Measurements from ENCODE around the gene NSFL1C.
"Not testable (repeated sequence)": the region's sequence is repeated elsewhere in the genome, so short reads cannot be mapped to it uniquely, and the experiment has no call there.

Gene NSFL1C

GRCh38 chr20:1466211-1467081 is at the start of gene NSFL1C:
TSS of gene NSFL1C (minus strand) at chr20:1466849. CDS start at chr20:1466824, 25 bp downstream.
- DNase-seq, result peak; percentile 83 to 93

DNA sequence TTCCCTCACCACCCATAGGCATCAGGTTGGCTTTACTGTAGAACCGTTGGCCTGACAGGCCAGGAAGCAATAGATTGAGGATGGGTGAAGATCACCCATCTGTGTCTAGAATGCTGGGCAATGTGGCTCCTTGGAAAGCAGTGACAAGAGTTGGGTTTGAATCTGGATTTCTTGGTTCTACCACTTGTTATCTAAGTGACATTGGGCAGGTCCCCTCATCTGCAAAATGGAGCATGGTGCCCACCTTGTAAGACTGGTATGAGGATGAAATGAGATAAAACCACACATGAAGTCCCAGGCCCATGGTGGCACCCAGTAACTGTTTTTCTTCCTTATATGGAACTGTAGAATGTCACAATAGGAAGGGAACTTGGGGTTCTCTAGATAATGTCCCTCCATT is 47.2 kb upstream of the NSFL1C start:
- DNase-seq, result no peak

GRCh38 chr20:1509237-1509636 is 42.6 kb upstream of the NSFL1C start:
- peak in 1 of 2 donors; percentile 31 for DNase-seq

GRCh38 chr20:1508574-1508973 is 41.9 kb upstream of the NSFL1C start:
- DNase-seq, result no peak

GRCh38 chr20:1507276-1507675 is 40.6 kb upstream of the NSFL1C start:
- DNase-seq, result no peak

DNA sequence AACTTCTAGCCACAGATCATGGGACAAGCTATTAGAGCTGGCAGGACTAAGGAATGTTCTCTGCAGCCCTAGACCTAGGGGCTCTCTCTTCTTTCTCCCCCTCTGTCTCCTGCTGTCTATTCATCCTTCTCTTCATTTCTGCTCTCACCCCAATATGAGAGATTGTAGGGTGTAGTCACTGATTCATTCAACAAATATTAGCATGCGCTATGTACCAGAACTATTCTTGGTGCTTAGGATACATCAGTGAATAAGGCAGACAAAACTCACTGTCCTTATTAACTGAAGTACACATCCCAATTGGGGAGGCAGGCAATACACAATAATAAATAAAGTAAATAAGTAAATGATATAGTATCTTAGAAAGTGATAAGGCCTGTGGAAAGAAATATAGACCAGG is 39.2 kb upstream of the NSFL1C start:
- no peak for DNase-seq

DNA sequence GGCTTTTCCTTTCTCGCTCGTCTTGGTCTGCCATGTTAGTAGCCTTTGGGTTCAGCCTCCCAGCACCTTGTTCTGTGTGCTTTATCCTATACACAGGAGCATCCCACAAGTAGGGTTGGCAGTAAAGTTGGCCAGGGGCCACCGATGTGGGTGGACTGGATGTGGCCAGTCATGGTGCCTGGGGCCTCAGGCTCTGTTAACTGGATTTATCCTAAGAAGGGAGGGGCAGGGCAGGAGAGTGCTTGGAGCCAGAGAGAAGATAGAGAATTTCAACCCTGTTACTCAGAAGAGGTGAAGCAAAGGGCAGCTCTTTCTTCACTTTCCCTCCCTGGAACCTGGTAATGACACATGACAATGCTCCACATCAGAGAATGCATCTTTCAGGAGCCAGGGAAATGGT is 38.7 kb upstream of the NSFL1C start:
- DNase-seq, result no peak

- peak; percentile 49 to 84 for DNase-seq
Measured at GRCh38 chr20:1503564-1504227, 37.0 kb upstream of the NSFL1C start.

- DNase-seq, result no peak
Measured at GRCh38 chr20:1500496-1500895, 33.8 kb upstream of the NSFL1C start.

GRCh38 chr20:1499528-1500420 is 33.1 kb upstream of the NSFL1C start:
- no peak for DNase-seq

GRCh38 chr20:1497371-1497770 is 30.7 kb upstream of the NSFL1C start:
- DNase-seq, result not testable (repeated sequence)

- DNase-seq, result no peak
Measured at GRCh38 chr20:1496930-1497329, 30.3 kb upstream of the NSFL1C start.

- DNase-seq, result no peak
Measured at GRCh38 chr20:1494436-1494835, 27.8 kb upstream of the NSFL1C start.

DNA sequence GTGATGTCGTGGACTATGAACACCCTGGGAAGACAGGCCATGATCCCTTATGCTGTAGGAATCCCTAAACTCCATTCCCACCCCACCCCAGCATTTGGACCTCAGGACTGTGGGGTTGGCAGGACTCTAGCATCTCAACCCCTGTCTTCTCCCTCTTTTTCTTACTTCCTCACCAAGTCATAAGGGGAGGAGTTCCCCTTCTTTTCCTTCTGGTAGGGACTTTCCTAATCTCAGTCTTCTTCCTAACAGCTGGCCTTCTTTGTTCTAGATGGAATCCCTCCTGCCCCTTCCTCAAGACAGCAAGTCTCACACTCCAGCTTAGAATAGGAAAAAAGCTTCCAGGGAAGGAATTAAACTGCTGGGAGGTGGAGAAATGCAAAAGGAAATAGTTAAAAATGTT is 26.9 kb upstream of the NSFL1C start:
- no peak for DNase-seq

- no peak for DNase-seq
Measured at GRCh38 chr20:1491860-1492642, 25.4 kb upstream of the NSFL1C start.

DNA sequence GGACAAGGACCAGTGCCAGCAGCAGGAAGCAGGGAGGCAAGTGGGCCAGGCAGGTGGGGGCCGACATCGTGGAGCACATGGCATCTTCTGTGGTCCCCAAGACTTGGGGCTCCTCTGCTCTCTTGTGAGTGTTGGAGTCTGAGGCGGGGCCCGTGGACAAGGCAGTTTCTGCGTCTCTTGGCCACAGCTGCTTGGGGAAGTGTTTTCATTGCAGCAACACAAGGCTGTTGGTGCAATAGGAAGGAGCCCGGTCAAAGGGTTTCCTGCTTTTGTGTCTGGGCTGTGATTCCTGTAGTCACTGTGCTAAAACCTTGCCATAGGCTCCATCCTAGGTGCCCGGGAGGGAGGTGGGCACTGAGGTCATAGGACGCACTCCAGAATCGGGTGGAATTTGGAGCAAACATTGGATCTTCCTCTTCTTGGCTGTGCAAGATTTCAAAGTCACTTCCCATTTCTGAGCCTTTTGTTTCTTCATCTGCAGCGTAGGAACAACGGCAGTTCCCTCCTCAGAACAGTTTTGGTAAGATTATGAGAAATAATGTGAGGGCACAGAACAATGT is 24.7 kb upstream of the NSFL1C start, which contains the start of gene SIRPB2:
Gene SIRPB2 (minus strand): TSS at position 140 of the 560 bp plus-strand sequence. CDS start 61 bp downstream, at position 79.
- no peak for DNase-seq

- DNase-seq, result no peak
Measured at GRCh38 chr20:1490643-1491195, 24.1 kb upstream of the NSFL1C start.

DNA sequence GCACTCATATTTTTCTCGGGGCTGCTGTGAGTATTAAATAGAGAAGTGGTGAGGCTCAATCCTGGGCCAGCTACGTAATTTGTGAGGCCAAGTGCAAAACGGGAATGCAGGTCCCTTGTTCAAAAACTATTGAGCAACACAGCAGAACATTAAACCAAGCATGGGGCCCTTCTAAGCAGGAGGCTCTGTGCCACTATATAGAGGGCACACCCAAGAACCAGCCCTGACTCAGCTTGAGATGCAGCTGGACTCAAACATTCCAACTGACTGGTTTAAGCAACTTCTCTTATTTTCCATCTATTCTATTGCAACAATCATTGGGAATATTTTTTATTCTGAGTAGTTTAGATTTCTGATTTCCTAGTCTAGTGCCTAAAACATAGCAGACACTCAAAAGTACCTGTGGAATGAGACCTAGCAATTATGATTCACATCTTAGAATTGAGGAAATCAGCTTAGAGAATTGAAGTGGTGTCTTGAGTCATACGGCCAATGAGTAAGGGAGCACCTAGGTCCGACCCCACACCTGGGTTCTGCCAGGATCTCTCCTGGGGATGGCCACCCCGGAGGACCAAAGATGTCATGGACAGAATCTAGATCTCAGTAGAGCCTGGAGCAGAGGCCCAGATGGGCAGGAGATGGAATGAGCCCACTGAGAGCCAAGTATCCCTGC is 23.3 kb upstream of the NSFL1C start:
- DNase-seq, result no peak

- no peak for DNase-seq
Measured at GRCh38 chr20:1489325-1489724, 22.7 kb upstream of the NSFL1C start.

GRCh38 chr20:1486566-1486965 is 19.9 kb upstream of the NSFL1C start:
- DNase-seq, result no peak

All from hippocampal formation (tissue), 2 donors.